Lower lobe of right lung (tissue), 2 donors: Measurements from ENCODE around the gene PARN. TPM values are rescaled to one million over a fixed set of nuclear protein-coding genes. Genes with fewer than 3 reads are reported as not detected.

Experiments
- ATAC-seq, 2 donors: fragments of 200-7000 bp; cut with Tn5 transposase; one replicate each; pipeline ENCODE4 v1.9.1; 2020 to 2022; ENCODE audit warnings: mild to moderate bottlenecking in 2 of 2, moderate library complexity in 2 of 2
- DNase-seq: peaks from one replicate; pipeline ENCODE4 v3.0.0-alpha.2; 2020
- H3K27ac ChIP-seq: fragments of 200-600 bp; one replicate; pipeline ENCODE4 v1.8.0; 2022
- H3K27me3 ChIP-seq: fragments of 200-600 bp; one replicate; pipeline ENCODE4 v1.8.0; 2022; ENCODE audit warnings: low read depth
- H3K36me3 ChIP-seq: fragments of 200-600 bp; one replicate; pipeline ENCODE4 v1.8.0; 2022; ENCODE audit warnings: mild to moderate bottlenecking
- H3K4me1 ChIP-seq: fragments of 200-600 bp; one replicate; pipeline ENCODE4 v1.8.0; 2022
- H3K4me3 ChIP-seq: fragments of 200-600 bp; one replicate; pipeline ENCODE4 v1.8.0; 2022; ENCODE audit warnings: mild to moderate bottlenecking
- H3K9me3 ChIP-seq: fragments of 200-600 bp; one replicate; pipeline ENCODE4 v1.8.0; 2022
- intact Hi-C: fragments of 100-400 bp; cut with DNase I; formaldehyde crosslinking; loops from one replicate; pipeline ENCODE4 v1.11.0; 2022
- total RNA-seq: library from RNA; stranded (reverse); fragmentation: NEBNext Ultra II Directional; extraction: Animal tissue kit (Norgen Biotek cat#: 25700); gene quantifications from one replicate; pipeline ENCODE4 v1.2.1, GENCODE V29; 2021
- TF ChIP-seq, protein P1 (sequence below): fragments of 200-600 bp; IDR thresholded peaks from one replicate; pipeline ENCODE4 v1.8.0; 2022; ENCODE audit warnings: antibody characterized with exemption, mild to moderate bottlenecking
- donor health status: DM: no; HTN: yes; CAD: no; lungs with severe emphysema.

Gene PARN
- total RNA-seq, 1 donor from 2014 or later = 35.7 TPM

DNA sequence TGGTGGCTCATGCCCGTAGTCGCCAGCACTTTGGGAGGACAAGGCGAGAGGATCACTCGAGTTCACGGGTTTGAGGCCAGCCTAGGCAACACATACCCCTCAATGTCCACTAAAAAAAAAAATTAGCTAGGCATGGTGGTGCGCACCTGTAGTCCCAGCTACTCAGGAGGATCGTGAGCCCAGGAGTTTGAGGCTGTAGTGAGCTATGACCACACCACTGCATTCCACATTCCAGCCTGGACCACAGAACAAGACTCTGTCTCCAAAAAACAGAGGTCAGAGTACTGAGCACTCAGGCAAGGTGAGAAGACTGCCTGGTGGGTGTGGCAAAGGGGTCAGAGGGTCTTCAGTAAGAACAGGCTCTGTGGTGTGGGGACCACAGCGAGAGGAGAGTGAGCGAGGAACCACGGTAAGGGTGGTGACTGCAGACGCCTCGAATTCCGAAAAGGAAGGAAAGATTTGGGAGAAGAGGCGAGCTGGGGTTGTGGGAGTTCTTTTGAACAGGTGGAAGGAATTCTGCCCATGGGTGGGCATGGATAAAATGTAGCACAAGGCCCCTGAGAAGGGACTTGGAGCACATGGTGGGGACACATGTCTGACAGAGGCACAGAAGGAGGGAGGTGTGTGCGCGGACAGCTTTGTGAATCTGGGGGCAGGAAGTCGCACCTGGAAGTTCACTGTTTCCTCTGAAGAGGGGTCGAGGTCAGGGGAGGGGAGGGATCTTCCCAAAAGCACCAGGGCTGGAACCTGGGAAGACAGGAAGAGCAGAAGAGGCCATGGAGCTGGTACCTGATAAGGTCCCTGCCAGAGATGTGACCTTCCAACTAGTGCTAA lies 134.6 kb downstream of the PARN start:
- intact Hi-C loops = no loop called here
- no peaks in the 10 kb centered on the region for H3K36me3 ChIP-seq
- H3K4me1 ChIP-seq = no peaks in the 10 kb centered on the region
- no peaks in the 10 kb centered on the region for H3K27me3 ChIP-seq
- no peak overlapping the region for H3K27ac ChIP-seq
- H3K4me3 ChIP-seq = no peak overlapping the region
- no peak for ATAC-seq
- no peak for DNase-seq
- TF ChIP-seq, protein P1, sequence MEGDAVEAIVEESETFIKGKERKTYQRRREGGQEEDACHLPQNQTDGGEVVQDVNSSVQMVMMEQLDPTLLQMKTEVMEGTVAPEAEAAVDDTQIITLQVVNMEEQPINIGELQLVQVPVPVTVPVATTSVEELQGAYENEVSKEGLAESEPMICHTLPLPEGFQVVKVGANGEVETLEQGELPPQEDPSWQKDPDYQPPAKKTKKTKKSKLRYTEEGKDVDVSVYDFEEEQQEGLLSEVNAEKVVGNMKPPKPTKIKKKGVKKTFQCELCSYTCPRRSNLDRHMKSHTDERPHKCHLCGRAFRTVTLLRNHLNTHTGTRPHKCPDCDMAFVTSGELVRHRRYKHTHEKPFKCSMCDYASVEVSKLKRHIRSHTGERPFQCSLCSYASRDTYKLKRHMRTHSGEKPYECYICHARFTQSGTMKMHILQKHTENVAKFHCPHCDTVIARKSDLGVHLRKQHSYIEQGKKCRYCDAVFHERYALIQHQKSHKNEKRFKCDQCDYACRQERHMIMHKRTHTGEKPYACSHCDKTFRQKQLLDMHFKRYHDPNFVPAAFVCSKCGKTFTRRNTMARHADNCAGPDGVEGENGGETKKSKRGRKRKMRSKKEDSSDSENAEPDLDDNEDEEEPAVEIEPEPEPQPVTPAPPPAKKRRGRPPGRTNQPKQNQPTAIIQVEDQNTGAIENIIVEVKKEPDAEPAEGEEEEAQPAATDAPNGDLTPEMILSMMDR = no peak
- no peaks in the 10 kb centered on the region for H3K9me3 ChIP-seq

DNA sequence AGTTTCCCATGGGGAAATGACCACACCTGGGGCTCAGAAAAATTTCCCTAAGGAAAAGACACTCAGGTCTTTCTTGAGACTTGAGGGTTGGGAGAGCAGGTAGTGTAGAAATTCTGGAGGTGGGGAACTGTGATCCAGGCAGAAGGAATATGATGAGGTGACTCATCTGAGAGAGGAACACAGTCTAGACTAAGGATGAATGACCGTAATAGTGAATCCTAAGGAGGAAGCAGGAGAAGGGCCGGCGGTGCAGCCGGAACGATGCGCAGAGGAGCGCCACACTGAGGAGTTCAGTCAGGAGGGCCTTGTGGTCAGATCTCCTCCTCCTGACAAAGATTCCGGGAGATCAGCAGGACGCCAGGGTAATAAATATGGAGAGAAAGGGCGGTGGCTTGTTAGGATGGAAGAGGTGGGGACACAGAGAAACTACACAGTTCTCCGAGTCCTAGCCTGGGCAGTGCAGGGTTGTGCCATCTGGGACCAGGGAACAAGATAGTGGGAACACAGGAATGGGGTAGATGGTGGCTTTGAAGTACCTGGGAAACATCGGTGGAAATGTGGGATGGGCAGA lies 135.6 kb downstream of the PARN start:
- TF ChIP-seq, protein P1 = no peak
- intact Hi-C loops = no loop called here
- Histone ChIP-seq H3K27ac (no peak overlapping the region), H3K36me3 (no peaks in the 10 kb centered on the region), H3K4me3 (no peak overlapping the region), H3K4me1 (no peaks in the 10 kb centered on the region), H3K27me3 (no peaks in the 10 kb centered on the region), H3K9me3 (no peaks in the 10 kb centered on the region)
- ATAC-seq (no peak), DNase-seq (no peak)

DNA sequence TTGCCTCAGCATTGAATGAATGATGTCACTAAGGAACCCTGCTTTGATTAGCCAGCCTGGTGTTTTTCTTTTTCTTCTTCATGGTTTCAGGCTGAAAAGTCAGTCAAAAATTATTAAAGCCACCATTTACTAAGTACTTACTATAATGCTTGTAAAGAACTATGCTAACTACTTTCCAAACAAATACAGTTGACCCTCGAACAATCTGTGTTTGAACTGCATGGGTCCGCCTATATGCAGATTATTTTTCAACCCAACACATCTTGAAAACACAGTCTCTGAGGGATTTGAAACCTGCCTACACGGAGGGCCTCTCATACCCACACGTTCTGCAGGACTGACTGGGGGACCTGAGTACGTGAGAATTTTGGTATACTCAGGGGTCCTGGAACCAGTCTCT lies 136.3 kb downstream of the PARN start:
- Histone ChIP-seq H3K9me3 (no peaks in the 10 kb centered on the region), H3K4me1 (no peaks in the 10 kb centered on the region), H3K27me3 (no peaks in the 10 kb centered on the region), H3K4me3 (no peak overlapping the region), H3K36me3 (no peaks in the 10 kb centered on the region), H3K27ac (no peak overlapping the region)
- intact Hi-C loops = no loop called here
- TF ChIP-seq, protein P1 = no peak
- ATAC-seq = no peak
- no peak for DNase-seq

DNA sequence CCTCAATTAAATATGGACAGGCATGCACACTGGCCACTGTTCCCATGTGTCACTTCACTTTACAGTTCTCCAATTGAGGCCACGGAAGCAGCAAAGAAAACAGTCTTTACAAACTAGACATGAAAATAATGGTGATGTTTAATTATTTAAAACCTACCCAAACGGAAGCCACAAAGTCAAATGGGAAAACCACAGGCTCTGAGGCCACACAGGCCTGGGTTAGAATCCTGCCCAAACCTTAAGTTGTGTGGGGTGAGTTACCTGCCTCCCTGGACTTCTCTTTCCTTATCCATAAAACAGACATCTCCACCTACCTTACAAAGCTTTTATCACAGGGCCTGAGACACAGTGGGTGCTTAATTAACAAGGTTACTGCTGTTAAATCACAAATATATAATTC lies 137.4 kb downstream of the PARN start:
- Histone ChIP-seq H3K4me1 (peaks cover 4% of the 10 kb centered on the region), H3K27me3 (no peaks in the 10 kb centered on the region), H3K4me3 (no peak overlapping the region), H3K36me3 (no peaks in the 10 kb centered on the region), H3K27ac (no peak overlapping the region), H3K9me3 (no peaks in the 10 kb centered on the region)
- ATAC-seq = no peak
- TF ChIP-seq, protein P1 = no peak
- intact Hi-C loops = no loop called here
- DNase-seq = no peak

DNA sequence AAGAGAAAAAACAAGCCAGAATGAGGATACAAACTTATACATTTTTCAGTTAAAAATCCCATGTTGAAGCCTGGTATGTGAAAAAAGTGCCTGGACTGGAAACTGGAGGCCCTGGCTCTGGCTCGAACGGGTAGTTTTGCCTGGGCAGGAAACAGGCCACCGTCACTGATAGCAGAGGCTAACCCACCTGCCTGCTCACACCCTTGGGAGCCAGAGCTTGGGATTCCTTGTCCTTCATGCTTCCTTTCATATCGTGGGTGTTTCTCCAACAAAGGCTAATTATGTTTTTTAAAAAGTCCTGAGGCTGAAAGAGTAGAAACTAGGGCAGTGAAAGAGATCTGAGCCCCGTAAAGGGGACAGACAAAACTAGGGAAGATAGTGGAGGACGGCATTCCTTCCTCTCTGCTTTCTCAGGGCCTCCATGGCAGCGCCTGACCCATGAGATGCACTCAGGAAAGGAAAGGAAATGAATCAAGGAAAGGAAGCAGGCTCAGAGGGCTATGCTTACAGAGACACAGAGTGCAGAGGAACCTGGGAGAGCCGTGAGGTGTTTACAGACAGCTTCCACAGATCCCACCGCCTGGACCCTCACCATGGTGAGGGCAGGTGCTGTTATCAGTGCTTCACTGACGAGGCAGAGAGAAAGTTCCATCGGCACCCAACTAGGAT lies 138.1 kb downstream of the PARN start:
- DNase-seq = no peak
- intact Hi-C loops = no loop called here
- Histone ChIP-seq H3K27ac (no peak overlapping the region), H3K9me3 (no peaks in the 10 kb centered on the region), H3K27me3 (no peaks in the 10 kb centered on the region), H3K4me3 (no peak overlapping the region), H3K4me1 (peaks cover 10% of the 10 kb centered on the region), H3K36me3 (no peaks in the 10 kb centered on the region)
- TF ChIP-seq, protein P1 = no peak
- ATAC-seq = no peak
